ENCODE measurements around the gene SLC4A1AP.

- TF ChIP-seq ZNF384 (IDR thresholded peaks at IDR 0.05) (no peak), FOXM1 (IDR thresholded peaks at IDR 0.05; ENCODE audit: borderline replicate concordance) (no peak), ELF4 (IDR thresholded peaks at IDR 0.05) (no peak), SP1 (IDR thresholded peaks at IDR 0.05) (no peak), SUZ12 (IDR thresholded peaks at IDR 0.05) (no peak), L3MBTL2 (conservative IDR thresholded peaks at IDR 0.05) (no peak), TARDBP (IDR thresholded peaks at IDR 0.05) (no peak), FOXA1 (IDR thresholded peaks at IDR 0.05) (no peak), CTBP1 (IDR thresholded peaks at IDR 0.05; ENCODE audit: borderline replicate concordance) (no peak)
Observed at GRCh38 chr2:27687232-27687631, 23.5 kb downstream of the SLC4A1AP start.
